ENCODE data around the gene USH1G.

The USH1G gene

DNA sequence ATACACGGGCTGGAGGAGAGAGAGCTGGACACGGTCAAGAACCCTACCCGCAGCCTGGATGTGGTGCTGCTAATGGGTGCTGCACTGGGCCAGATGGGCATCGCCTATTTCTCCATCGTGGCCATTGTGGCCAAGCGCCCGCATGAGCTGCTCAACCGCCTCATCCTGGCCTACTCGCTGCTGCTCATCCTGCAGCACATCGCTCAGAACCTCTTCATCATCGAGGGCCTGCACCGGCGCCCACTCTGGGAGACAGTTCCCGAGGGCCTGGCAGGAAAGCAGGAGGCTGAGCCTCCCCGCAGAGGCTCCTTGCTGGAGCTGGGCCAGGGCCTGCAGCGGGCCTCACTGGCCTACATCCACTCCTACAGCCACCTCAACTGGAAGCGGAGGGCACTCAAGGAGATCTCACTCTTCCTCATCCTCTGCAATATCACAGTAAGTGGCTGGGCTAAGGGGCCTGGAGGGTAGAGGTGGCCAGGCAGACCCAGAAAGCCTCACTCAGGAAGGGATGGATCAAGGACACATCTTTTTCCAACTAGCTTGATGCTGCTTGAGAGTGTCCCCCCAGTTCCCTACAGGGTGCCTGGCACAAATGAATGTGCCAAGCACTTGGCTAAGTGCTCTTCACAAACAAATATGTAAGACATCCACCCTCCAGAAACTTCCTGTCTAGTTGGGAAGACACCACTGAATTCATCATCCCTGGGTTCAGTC is 24.1 kb upstream of the USH1G start:
- TF ChIP-seq, protein P1, sequence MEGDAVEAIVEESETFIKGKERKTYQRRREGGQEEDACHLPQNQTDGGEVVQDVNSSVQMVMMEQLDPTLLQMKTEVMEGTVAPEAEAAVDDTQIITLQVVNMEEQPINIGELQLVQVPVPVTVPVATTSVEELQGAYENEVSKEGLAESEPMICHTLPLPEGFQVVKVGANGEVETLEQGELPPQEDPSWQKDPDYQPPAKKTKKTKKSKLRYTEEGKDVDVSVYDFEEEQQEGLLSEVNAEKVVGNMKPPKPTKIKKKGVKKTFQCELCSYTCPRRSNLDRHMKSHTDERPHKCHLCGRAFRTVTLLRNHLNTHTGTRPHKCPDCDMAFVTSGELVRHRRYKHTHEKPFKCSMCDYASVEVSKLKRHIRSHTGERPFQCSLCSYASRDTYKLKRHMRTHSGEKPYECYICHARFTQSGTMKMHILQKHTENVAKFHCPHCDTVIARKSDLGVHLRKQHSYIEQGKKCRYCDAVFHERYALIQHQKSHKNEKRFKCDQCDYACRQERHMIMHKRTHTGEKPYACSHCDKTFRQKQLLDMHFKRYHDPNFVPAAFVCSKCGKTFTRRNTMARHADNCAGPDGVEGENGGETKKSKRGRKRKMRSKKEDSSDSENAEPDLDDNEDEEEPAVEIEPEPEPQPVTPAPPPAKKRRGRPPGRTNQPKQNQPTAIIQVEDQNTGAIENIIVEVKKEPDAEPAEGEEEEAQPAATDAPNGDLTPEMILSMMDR (IDR thresholded peaks at IDR 0.05; ENCODE audit: control insufficient read depth, extremely low read depth, insufficient read depth), result no peak
- DNase-seq (ENCODE audit: low read depth), result no peak
- H3K4me3 ChIP-seq (ENCODE audit: low read depth, low read length), result no peak overlapping the region

DNA sequence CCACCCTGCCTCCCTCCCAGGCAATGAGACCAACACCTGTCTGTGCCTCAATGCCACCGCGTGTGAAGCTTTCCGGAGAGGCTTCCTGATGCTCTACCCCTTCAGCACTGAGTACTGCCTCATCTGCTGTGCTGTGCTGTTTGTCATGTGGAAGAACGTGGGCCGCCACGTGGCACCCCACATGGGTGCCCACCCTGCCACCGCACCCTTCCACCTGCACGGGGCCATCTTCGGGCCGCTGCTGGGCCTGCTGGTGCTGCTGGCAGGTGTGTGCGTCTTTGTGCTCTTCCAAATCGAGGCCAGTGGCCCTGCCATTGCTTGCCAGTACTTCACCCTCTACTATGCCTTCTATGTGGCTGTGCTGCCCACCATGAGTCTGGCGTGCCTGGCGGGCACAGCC is 23.6 kb upstream of the USH1G start:
- no peak for DNase-seq (ENCODE audit: low read depth)
- TF ChIP-seq, protein P1 (IDR thresholded peaks at IDR 0.05; ENCODE audit: control insufficient read depth, extremely low read depth, insufficient read depth), result no peak

DNA sequence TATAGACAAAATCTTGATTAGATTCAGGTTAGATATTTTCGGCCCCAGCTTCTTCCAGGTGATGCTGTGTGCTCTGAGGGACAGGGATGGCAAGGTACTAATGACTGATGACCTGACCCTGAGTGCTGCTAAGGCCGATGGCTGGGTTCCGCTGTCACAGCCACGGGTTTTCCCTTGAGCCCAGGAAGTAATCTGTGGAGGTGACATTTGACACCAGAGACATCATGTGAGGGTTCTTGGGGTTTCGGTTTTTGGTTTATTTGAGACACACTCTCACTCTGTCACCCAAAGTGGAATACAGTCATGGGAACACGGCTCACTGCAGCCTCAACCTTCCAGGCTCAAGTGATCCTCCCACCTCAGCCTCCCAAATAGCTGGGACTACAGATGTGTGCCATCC is 22.5 kb upstream of the USH1G start:
- TF ChIP-seq, protein P1 (IDR thresholded peaks at IDR 0.05; ENCODE audit: control insufficient read depth, extremely low read depth, insufficient read depth), result no peak
- DNase-seq (ENCODE audit: low read depth), result no peak
- H3K4me3 ChIP-seq (ENCODE audit: low read depth, low read length), result no peak overlapping the region

More for the DNA sequence above, 23.6 kb upstream of the USH1G start:
- no peak overlapping the region for H3K4me3 ChIP-seq (ENCODE audit: low read depth, low read length)

DNA sequence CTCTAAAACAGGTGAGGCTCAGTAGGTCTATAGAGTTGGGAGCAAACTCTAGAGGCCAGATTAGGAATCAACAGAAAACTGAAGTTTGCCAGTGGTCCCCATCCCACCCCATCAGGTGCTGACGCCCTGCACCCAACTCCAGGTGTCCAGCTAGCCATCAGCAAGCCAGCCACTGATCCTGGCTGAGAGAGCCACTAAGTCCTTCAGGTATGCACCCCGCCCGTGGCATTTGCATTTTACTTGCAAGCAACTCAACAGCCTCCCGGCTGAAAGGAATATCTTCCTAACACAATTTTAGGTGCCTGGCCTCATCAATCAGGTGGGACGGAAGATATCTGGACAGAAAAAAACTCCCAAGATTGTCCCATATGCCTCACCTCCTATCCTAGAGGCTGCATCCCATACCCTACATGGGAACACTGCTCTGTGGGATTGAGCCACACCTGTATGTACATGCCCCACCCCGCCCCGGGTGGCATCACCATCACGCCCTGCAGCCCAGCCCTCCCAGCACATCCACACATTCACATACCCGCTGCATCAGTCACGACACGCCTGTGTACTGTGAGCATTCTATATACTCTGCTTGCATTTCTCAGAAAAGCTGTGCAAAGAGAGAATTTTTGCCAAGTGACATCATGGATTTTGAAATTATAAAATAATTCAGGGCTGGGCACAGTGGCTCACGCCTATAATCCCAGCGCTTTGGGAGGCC is 20.9 kb upstream of the USH1G start:
- no peak overlapping the region for H3K4me3 ChIP-seq (ENCODE audit: low read depth, low read length)
- TF ChIP-seq, protein P1 (IDR thresholded peaks at IDR 0.05; ENCODE audit: control insufficient read depth, extremely low read depth, insufficient read depth), result no peak
- no peak for DNase-seq (ENCODE audit: low read depth)

DNA sequence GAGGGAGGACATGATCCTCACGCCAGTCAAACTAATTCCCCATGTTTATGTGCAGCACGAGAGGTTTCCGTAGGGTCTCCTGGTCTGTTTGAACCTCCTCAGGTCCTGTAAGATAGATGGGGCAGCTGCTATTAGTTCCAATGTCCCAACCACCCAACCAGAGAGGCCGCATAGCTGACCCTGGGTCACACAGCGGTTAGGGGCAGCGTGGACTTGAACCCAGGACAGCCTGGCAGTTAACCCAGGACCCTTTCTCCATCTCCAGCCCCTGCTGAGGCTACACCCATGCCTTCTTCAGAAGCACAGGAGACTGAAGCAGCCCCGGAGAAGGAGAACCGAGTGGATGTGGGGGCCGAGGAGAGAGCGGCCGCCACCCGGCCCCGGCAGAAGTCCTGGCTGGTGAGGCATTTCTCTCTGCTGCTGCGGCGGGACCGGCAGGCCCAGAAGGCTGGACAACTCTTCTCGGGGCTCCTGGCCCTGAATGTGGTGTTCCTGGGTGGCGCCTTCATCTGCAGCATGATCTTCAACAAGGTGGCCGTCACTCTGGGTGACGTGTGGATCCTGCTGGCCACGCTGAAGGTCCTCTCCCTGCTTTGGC is 18.2 kb upstream of the USH1G start:
- H3K4me3 ChIP-seq (ENCODE audit: low read depth, low read length), result no peak overlapping the region
- TF ChIP-seq, protein P1 (IDR thresholded peaks at IDR 0.05; ENCODE audit: control insufficient read depth, extremely low read depth, insufficient read depth), result no peak
- no peak for DNase-seq (ENCODE audit: low read depth)

DNA sequence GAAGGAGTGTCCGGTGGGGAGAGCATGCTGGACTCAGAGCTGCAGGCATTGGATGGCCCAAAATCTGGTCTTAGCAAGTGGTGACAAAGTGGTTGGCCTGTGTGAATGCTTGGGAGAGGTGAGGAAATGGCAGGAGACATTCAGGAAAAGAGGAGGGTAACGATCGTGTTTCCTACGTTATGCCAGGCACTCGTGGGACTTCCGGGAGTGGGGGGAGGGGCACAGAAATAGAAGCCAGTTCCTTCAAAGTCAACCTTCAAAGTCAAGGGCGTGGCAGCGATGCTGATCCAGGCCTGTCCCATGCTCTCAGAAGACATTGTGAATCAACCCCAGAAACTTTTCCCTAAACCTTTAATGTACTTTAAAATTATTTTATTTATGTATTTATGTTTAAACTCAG is 16.5 kb upstream of the USH1G start:
- DNase-seq (ENCODE audit: low read depth), result no peak
- TF ChIP-seq, protein P1 (IDR thresholded peaks at IDR 0.05; ENCODE audit: control insufficient read depth, extremely low read depth, insufficient read depth), result no peak
- no peak overlapping the region for H3K4me3 ChIP-seq (ENCODE audit: low read depth, low read length)
